Naive thymus-derived CD4-positive, alpha-beta T cell (primary cell): ENCODE results near the gene IGHMBP2. TPM values are rescaled to one million over a fixed set of nuclear protein-coding genes. Genes with fewer than 3 reads are reported as not detected.
"Not testable (repeated sequence)": the region's sequence is repeated elsewhere in the genome, so short reads cannot be mapped to it uniquely, and the experiment has no call there.

ENCODE experiments used
- ATAC-seq: fragments of 150-1000 bp; cut with Tn5 transposase; 2 replicates; pipeline ENCODE4 v1.10.0; 2021; ENCODE audit warnings: mild to moderate bottlenecking, moderate library complexity
- CTCF ChIA-PET: fragments of 350-600 bp; sonication (Branson Sonifier 250); formaldehyde crosslinking; loops from one replicate; lab custom pipeline; 2021; ENCODE audit warnings: antibody characterized with exemption; lab: Charles Lee
- POLR2A ChIA-PET: fragments of 350-600 bp; sonication (Branson Sonifier 250); formaldehyde crosslinking; loops from one replicate; lab custom pipeline; 2021; ENCODE audit warnings: antibody characterized with exemption, inconsistent platforms; lab: Charles Lee
- DNase-seq, 9 donors: peaks; one replicate each; pipeline versions ENCODE4 v3.0.0 to v3.0.0-alpha.2; 2020 to 2022; ENCODE audit warnings: mixed read lengths in 1 of 9
- H3K27ac ChIP-seq: one replicate; pipeline ENCODE4 v1.7.0; 2013; ENCODE audit warnings: mild to moderate bottlenecking, low read depth, low read length, moderate library complexity
- H3K27me3 ChIP-seq, 2 donors: one replicate each; pipeline ENCODE4 v1.7.0; 2013; ENCODE audit warnings: low read length in 2 of 2, mild to moderate bottlenecking in 2 of 2, moderate library complexity in 2 of 2; ENCODE audit not compliant: control insufficient read depth in 2 of 2, insufficient read depth in 2 of 2
- H3K36me3 ChIP-seq, 3 experiments: 1 replicate in 2 of 3; 2 replicates in 1 of 3; pipeline ENCODE4 v1.7.0; 2013; ENCODE audit warnings: low read length in 3 of 3, mild to moderate bottlenecking in 3 of 3, moderate library complexity in 1 of 3; ENCODE audit not compliant: insufficient read depth in 3 of 3, control insufficient read depth in 2 of 3
- H3K4me1 ChIP-seq, 2 donors: one replicate each; pipeline ENCODE4 v1.7.0; 2013; ENCODE audit warnings: low read length in 2 of 2, mild to moderate bottlenecking in 2 of 2, moderate library complexity in 1 of 2; ENCODE audit not compliant: control insufficient read depth in 2 of 2, insufficient read depth in 2 of 2
- H3K4me3 ChIP-seq: 2 replicates; pipeline ENCODE4 v1.7.0; 2013; ENCODE audit warnings: mild to moderate bottlenecking, low read length
- H3K9me3 ChIP-seq, 3 experiments: 1 replicate in 2 of 3; 2 replicates in 1 of 3; pipeline ENCODE4 v1.7.0; 2013; ENCODE audit warnings: low read length in 3 of 3; ENCODE audit not compliant: control insufficient read depth in 2 of 3
- H3K27ac Mint-ChIP-seq, 9 donors: one replicate each; pipeline ENCODE4 v1.8.0; 2020 to 2022; ENCODE audit warnings: mixed read lengths in 9 of 9, mild to moderate bottlenecking in 8 of 9, moderate library complexity in 5 of 9, inconsistent platforms in 2 of 9
- H3K27me3 Mint-ChIP-seq, 5 donors: one replicate each; pipeline ENCODE4 v1.8.0; 2021 to 2022; ENCODE audit warnings: mixed read lengths in 5 of 5, mild to moderate bottlenecking in 1 of 5
- H3K36me3 Mint-ChIP-seq, 5 donors: one replicate each; pipeline ENCODE4 v1.8.0; 2020 to 2022; ENCODE audit warnings: mixed read lengths in 5 of 5, mild to moderate bottlenecking in 3 of 5, inconsistent platforms in 1 of 5
- H3K4me1 Mint-ChIP-seq, 7 donors: one replicate each; pipeline ENCODE4 v1.8.0; 2020 to 2022; ENCODE audit warnings: mixed read lengths in 7 of 7, mild to moderate bottlenecking in 3 of 7, inconsistent platforms in 1 of 7
- H3K4me3 Mint-ChIP-seq, 10 donors: one replicate each; pipeline ENCODE4 v1.8.0; 2020 to 2022; ENCODE audit warnings: mild to moderate bottlenecking in 10 of 10, mixed read lengths in 10 of 10, moderate library complexity in 6 of 10, inconsistent platforms in 2 of 10
- H3K9me3 Mint-ChIP-seq, 11 donors: one replicate each; pipeline ENCODE4 v1.8.0; 2020 to 2022; ENCODE audit warnings: mixed read lengths in 11 of 11, mild to moderate bottlenecking in 4 of 11, inconsistent platforms in 1 of 11, moderate library complexity in 1 of 11
- intact Hi-C, 2 donors: fragments of 100-400 bp; cut with micrococcal nuclease; formaldehyde crosslinking; loops; one replicate each; pipeline ENCODE4 v1.15.1; 2023
- polyA plus RNA-seq, 2 donors: library from polyadenylated mRNA; unstranded; fragments of 300-500 nt; fragmentation: Illumina TruSeq; gene quantifications; one replicate each; pipeline ENCODE4 v1.2.3, GENCODE V29; 2021
- total RNA-seq, 6 experiments: library from RNA in 5 of 6; stranded (reverse) in 5 of 6; gene quantifications; 1 replicate in 5 of 6; 2 replicates in 1 of 6; pipeline ENCODE4 v1.2.3 and lab custom pipeline; 2021 to 2026

The IGHMBP2 gene
- total and polyA plus RNA-seq, 7 experiments from 2014 or later: 4.4 to 41.4 (median 32.2) TPM

- Histone ChIP-seq H3K27ac (no peak overlapping the region), H3K9me3 (no peaks in the 10 kb centered on the region), H3K27me3 (no peaks in the 10 kb centered on the region), H3K4me1 (peaks cover 3 to 7% of the 10 kb centered on the region in 2 donors), H3K36me3 (no peaks in the 10 kb centered on the region), H3K4me3 (no peak overlapping the region)
- Mint-ChIP-seq H3K27me3 (peaks cover 0 to 10% (median 2%) of the 10 kb centered on the region in 5 donors), H3K4me3 (no peak overlapping the region), H3K9me3 (no peaks in the 10 kb centered on the region), H3K36me3 (peaks cover 0 to 13% (median 0%) of the 10 kb centered on the region in 5 donors), H3K27ac (no peak overlapping the region), H3K4me1 (peaks cover 1 to 19% (median 9%) of the 10 kb centered on the region in 7 donors)
- DNase-seq: no peak
- intact Hi-C loops: no loop called here
- POLR2A ChIA-PET: no interaction called here
- no peak for ATAC-seq
- CTCF ChIA-PET: no interaction called here
Measured at GRCh38 chr11:68969386-68969785, 65.7 kb downstream of the IGHMBP2 start.

GRCh38 chr11:68970921-68971636 lies 67.4 kb downstream of the IGHMBP2 start:
- Histone ChIP-seq H3K27me3 (no peaks in the 10 kb centered on the region), H3K36me3 (no peaks in the 10 kb centered on the region), H3K4me1 (peaks cover 3 to 7% of the 10 kb centered on the region in 2 donors), H3K27ac (no peak overlapping the region), H3K4me3 (no peak overlapping the region), H3K9me3 (no peaks in the 10 kb centered on the region)
- H3K27ac Mint-ChIP-seq: no peak overlapping the region
- ChIA-PET POLR2A (no interaction called here), CTCF (no interaction called here)
- H3K27me3 Mint-ChIP-seq: peaks cover 0 to 10% (median 2%) of the 10 kb centered on the region in 5 donors
- H3K4me3 Mint-ChIP-seq: no peak overlapping the region
- ATAC-seq (no peak), DNase-seq (no peak)
- intact Hi-C loops: no loop called here
- H3K9me3 Mint-ChIP-seq: peaks cover 0 to 2% (median 0%) of the 10 kb centered on the region in 11 donors
- H3K4me1 Mint-ChIP-seq: peaks cover 2 to 10% (median 4%) of the 10 kb centered on the region in 7 donors
- H3K36me3 Mint-ChIP-seq: peaks cover 0 to 8% (median 0%) of the 10 kb centered on the region in 5 donors

- Histone ChIP-seq H3K4me3 (no peak overlapping the region), H3K4me1 (no peaks in the 10 kb centered on the region), H3K27me3 (no peaks in the 10 kb centered on the region), H3K27ac (no peak overlapping the region), H3K36me3 (no peaks in the 10 kb centered on the region), H3K9me3 (no peaks in the 10 kb centered on the region)
- H3K27ac Mint-ChIP-seq: no peak overlapping the region
- CTCF ChIA-PET: no interaction called here
- ATAC-seq (no peak), DNase-seq (no peak)
- peaks cover 0 to 3% (median 0%) of the 10 kb centered on the region in 7 donors for H3K4me1 Mint-ChIP-seq
- no peak overlapping the region for H3K4me3 Mint-ChIP-seq
- POLR2A ChIA-PET: interaction anchor here (0.7 kb wide), 1 partner anchor 15 kb away, joined by 3 read pairs; no protein-coding TSS in a partner anchor
- intact Hi-C loops: no loop called here
- H3K36me3 Mint-ChIP-seq: peaks cover 0 to 4% (median 0%) of the 10 kb centered on the region in 5 donors
- peaks cover 0 to 9% (median 3%) of the 10 kb centered on the region in 5 donors for H3K27me3 Mint-ChIP-seq
- H3K9me3 Mint-ChIP-seq: peaks cover 0 to 2% (median 0%) of the 10 kb centered on the region in 11 donors
Measured at GRCh38 chr11:68973219-68973618, 69.5 kb downstream of the IGHMBP2 start.

- not testable (repeated sequence) for H3K4me1 Mint-ChIP-seq, ATAC-seq
- POLR2A ChIA-PET: interaction anchor here (0.7 kb wide), 1 partner anchor 15 kb away, joined by 3 read pairs; no protein-coding TSS in a partner anchor
Measured at GRCh38 chr11:68973706-68974105, 70.0 kb downstream of the IGHMBP2 start.

GRCh38 chr11:68974421-68975194 lies 70.9 kb downstream of the IGHMBP2 start:
- peak overlapping the region in 1 of 9 donors; percentile 86 for H3K27ac Mint-ChIP-seq
- ATAC-seq: peak; percentile 63
- POLR2A ChIA-PET: no interaction called here

More at GRCh38 chr11:68973706-68974105, 70.0 kb downstream of the IGHMBP2 start:
- CTCF ChIA-PET, H3K9me3 ChIP-seq, H3K27me3 Mint-ChIP-seq, DNase-seq, H3K27ac ChIP-seq, H3K36me3 ChIP-seq, H3K36me3 Mint-ChIP-seq, H3K4me3 Mint-ChIP-seq, H3K27ac Mint-ChIP-seq, H3K27me3 ChIP-seq, H3K4me1 ChIP-seq, intact Hi-C loops, H3K9me3 Mint-ChIP-seq, H3K4me3 ChIP-seq: not testable (repeated sequence)

GRCh38 chr11:68976095-68976494 lies 72.4 kb downstream of the IGHMBP2 start:
- no peaks in the 10 kb centered on the region for H3K9me3 ChIP-seq
- H3K4me3 ChIP-seq: no peak overlapping the region
- no peaks in the 10 kb centered on the region for H3K27me3 ChIP-seq
- ATAC-seq (no peak), DNase-seq (no peak)
- no peak overlapping the region for H3K27ac Mint-ChIP-seq
- peaks cover 0 to 2% (median 0%) of the 10 kb centered on the region in 11 donors for H3K9me3 Mint-ChIP-seq
- H3K27me3 Mint-ChIP-seq: peaks cover 0 to 10% (median 4%) of the 10 kb centered on the region in 5 donors
- intact Hi-C loops: no loop called here
- peaks cover 0 to 2% (median 0%) of the 10 kb centered on the region in 7 donors for H3K4me1 Mint-ChIP-seq
- ChIA-PET POLR2A (no interaction called here), CTCF (no interaction called here)
- no peak overlapping the region for H3K4me3 Mint-ChIP-seq
- no peak overlapping the region for H3K27ac ChIP-seq
- peaks cover 0 to 4% (median 0%) of the 10 kb centered on the region in 5 donors for H3K36me3 Mint-ChIP-seq
- H3K36me3 ChIP-seq: no peaks in the 10 kb centered on the region
- H3K4me1 ChIP-seq: no peaks in the 10 kb centered on the region

More at GRCh38 chr11:68974421-68975194, 70.9 kb downstream of the IGHMBP2 start:
- no peak overlapping the region for H3K4me3 ChIP-seq
- DNase-seq: peak in 1 of 9 donors; percentile 15
- Mint-ChIP-seq H3K9me3 (peaks cover 0 to 2% (median 0%) of the 10 kb centered on the region in 11 donors), H3K4me1 (peaks cover 0 to 2% (median 0%) of the 10 kb centered on the region in 7 donors), H3K36me3 (peaks cover 0 to 4% (median 0%) of the 10 kb centered on the region in 5 donors), H3K27me3 (peaks cover 0 to 10% (median 0%) of the 10 kb centered on the region in 5 donors), H3K4me3 (no peak overlapping the region)
- H3K9me3 ChIP-seq: no peaks in the 10 kb centered on the region
- no peaks in the 10 kb centered on the region for H3K4me1 ChIP-seq
- no peak overlapping the region for H3K27ac ChIP-seq
- intact Hi-C loops: no loop called here
- CTCF ChIA-PET: no interaction called here
- no peaks in the 10 kb centered on the region for H3K27me3 ChIP-seq
- H3K36me3 ChIP-seq: no peaks in the 10 kb centered on the region
